Measurements from ENCODE around the gene TAPT1.

TAPT1 gene

DNA sequence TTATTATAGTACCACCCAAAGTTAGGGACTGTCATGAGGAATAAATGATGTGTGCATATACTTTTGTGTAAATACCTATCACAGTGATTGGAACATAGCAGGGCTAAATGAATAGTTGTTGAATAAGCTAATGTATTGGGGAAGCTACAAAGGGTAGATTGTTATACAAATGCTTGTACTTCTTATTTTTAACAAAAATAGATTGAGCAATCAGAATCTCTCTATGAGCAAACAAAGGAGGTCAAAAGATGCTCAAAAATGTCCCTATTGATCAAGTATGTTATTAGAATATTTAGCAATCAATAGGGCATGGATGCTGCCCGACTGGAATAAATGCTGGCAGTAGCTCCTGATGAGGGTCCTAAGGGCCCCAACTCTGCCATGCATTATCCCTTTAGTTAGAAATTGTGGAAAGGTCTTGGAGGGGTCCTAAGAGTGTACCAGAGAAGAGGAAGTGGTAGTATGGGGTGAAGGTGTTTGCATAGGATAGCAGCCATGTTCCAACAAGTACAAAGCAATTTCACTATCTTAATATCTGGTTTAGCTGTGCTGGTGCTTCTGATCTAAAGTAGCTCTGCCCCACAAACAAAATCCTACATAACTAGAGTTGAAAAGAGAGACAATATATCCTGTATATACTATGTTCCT, 33.1 kb upstream of the TAPT1 start:
- TF ChIP-seq, protein P1, sequence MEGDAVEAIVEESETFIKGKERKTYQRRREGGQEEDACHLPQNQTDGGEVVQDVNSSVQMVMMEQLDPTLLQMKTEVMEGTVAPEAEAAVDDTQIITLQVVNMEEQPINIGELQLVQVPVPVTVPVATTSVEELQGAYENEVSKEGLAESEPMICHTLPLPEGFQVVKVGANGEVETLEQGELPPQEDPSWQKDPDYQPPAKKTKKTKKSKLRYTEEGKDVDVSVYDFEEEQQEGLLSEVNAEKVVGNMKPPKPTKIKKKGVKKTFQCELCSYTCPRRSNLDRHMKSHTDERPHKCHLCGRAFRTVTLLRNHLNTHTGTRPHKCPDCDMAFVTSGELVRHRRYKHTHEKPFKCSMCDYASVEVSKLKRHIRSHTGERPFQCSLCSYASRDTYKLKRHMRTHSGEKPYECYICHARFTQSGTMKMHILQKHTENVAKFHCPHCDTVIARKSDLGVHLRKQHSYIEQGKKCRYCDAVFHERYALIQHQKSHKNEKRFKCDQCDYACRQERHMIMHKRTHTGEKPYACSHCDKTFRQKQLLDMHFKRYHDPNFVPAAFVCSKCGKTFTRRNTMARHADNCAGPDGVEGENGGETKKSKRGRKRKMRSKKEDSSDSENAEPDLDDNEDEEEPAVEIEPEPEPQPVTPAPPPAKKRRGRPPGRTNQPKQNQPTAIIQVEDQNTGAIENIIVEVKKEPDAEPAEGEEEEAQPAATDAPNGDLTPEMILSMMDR (IDR thresholded peaks at IDR 0.05; ENCODE audit: extremely low read depth, missing control alignments), result no peak
- no peak for DNase-seq (ENCODE audit: low spot score)

DNA sequence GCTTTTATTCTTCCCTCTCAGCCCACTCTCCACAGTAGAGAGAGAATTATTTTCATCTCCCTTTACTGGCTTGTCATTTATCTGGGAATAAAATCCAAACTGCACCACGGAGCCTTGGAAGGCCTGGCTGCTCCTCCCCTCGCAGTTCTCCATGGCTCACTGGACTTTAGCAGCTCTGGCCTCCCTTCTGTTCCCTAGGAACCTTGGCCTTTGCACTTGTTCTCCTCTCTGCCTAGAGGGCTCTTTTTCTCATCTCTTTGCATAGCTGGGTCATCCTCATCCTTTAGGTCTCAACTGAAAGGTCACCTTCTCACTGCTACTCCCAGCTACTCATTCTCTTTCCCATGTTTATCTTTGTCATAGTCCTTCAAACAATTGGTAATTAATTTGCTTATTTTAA, 31.3 kb upstream of the TAPT1 start:
- DNase-seq (ENCODE audit: low spot score), result no peak
- TF ChIP-seq, protein P1 (IDR thresholded peaks at IDR 0.05; ENCODE audit: extremely low read depth, missing control alignments), result no peak

DNA sequence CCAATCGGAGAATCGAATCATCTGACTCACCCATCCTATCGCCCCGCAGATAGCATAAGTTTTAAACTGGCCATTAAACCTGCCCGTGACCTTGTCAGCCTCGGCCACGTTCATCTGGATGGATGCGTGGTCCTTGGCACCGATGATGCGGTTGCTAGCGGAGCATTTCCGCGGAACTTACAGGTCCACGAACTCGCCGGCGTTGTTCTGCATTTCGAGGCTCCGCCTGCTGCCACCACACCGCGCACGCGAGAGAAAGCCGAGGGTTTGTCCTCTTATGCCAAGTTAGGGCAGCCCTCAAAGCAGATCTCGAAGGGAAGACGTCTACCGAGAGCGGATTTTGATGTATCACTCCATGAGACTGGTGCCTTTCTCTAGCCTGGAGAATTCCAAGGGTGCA, 30.1 kb upstream of the TAPT1 start:
- no peak for DNase-seq (ENCODE audit: low spot score)
- TF ChIP-seq, protein P1 (IDR thresholded peaks at IDR 0.05; ENCODE audit: extremely low read depth, missing control alignments), result no peak

DNA sequence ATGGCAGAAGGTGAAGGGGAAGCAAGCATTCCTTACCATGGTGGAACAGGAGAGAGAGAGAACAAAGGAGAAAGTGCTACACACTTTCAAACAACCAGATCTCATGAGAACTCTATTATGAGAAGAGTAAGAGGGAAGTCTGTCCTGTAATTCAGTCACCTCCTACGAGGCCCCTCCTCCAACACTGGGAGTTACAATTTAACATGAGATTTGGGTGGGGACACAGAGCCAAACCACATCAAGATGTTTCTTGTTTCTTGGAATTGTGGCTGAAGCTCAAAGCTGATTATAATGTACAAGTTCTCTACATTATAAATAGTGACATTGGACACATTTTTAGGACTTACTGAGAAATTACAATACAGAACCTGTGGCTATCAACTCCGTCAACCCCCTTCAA, 29.5 kb upstream of the TAPT1 start:
- TF ChIP-seq, protein P1 (IDR thresholded peaks at IDR 0.05; ENCODE audit: extremely low read depth, missing control alignments), result no peak
- no peak for DNase-seq (ENCODE audit: low spot score)

DNA sequence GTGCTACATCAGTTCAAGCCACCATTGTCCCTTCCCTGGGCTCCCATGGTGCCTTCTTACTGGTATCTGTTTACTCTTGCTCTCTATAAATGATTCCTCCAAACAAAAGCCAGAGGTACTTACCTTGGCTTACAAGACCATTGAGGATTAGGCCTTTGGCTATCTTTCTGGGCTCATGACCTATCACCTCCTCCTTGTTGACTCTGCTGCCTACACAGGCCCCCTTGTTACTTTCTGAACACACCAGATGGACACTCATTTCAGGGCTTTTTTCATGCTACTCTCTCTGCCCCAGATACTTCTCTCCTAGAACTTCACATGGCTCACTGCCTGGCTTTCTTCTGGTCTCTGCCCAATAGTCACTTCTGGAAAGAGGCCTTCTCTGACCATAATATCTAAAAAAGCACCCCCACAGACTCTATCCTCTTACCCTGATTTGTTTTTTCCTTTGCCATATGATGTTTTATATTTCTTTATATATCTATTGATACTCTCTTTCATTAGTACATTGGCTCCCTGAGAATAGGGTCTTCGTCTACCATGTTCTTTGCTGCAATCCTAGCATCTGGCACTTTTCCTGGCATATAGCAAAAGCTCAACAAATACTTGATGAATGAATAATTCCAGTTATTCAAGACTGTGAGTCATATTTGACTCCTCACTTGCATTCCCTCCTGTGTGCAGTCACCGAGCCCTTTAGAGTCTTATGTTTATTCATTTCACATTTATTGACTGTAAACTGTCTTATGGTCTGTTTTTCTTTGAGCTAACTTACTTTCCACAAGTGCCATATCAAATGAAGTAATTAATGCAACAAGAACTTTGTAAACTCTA, 27.1 kb upstream of the TAPT1 start:
- DNase-seq (ENCODE audit: low spot score), result no peak
- TF ChIP-seq, protein P1 (IDR thresholded peaks at IDR 0.05; ENCODE audit: extremely low read depth, missing control alignments), result no peak

DNA sequence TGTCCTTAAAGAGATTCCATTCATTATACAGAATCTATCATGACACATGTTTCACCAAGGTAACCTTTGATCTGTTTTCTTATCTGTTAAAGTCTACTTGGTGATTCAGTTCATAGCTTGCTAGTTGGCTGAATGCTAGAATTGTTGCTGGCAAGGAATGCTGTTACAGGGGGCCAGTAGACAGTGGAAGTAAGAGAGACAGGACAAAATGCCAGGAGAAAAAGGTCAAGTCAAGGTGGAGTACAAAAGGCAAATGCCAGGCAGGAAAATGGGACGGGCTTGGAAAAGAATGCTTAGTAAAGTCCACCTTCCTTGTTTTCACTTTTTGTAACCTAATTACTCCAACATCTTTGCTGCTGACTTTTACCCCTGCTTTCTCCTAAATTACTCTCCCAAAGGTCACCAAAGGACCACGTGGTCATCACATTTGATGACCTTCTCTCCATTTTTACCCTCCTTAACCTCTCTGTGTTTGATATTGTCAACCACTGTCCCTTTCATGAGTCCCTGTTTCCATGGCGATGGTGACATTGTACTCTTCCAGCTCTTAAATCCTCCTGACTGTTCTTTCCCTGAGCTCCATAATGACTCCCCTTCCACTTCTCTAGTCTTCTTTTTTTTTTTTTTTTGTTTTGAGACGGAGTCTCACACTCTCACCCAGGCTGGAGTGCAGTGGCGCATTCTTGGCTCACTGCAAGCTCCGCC, 24.5 kb upstream of the TAPT1 start:
- TF ChIP-seq, protein P1 (IDR thresholded peaks at IDR 0.05; ENCODE audit: extremely low read depth, missing control alignments), result no peak
- no peak for DNase-seq (ENCODE audit: low spot score)

DNA sequence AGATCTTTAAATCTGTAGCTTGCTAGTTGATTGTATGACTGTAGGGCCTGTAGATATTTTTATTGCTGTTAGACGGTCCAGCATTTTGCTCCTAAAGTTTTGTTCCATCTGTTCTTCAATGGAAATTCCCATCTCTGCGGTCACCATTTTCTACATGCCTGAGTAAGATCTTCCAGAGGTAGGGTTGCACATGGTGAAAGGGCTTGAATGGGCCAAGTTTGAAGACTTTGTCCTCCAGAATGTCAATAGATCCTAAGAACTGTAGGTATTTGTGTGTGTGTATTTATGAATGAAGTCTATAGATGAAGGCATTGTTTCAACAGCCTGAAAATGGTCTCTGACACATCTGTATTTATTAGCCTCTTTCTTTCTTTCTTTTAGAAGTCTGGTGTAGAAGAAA, 22.3 kb upstream of the TAPT1 start:
- DNase-seq (ENCODE audit: low spot score), result no peak
- TF ChIP-seq, protein P1 (IDR thresholded peaks at IDR 0.05; ENCODE audit: extremely low read depth, missing control alignments), result no peak
